ENCODE data around the gene FAM184B.

Gene FAM184B

DNA sequence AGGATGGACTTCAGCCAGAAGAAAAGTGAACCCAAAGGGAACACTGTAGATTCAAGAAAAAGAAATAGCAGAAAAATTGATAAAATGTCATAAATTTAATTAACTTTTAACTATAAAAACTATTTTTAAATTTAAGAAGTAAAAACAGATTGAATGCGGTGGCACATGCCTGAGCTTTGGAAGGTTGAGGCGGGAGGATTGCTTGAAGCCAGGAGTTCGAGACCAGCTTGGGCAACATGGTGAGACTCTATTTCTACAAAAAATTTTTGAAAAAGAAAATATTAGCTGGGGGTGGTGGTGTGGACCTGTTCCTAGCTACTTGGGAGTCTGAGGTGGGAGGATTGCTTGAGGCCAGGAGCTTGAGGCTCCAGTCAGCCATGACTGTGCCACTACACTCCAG, 3.0 kb downstream of the FAM184B start:
- DNase-seq, result no peak

GRCh38 chr4:17773135-17773698, 8.2 kb downstream of the FAM184B start:
- DNase-seq, result no peak

DNA sequence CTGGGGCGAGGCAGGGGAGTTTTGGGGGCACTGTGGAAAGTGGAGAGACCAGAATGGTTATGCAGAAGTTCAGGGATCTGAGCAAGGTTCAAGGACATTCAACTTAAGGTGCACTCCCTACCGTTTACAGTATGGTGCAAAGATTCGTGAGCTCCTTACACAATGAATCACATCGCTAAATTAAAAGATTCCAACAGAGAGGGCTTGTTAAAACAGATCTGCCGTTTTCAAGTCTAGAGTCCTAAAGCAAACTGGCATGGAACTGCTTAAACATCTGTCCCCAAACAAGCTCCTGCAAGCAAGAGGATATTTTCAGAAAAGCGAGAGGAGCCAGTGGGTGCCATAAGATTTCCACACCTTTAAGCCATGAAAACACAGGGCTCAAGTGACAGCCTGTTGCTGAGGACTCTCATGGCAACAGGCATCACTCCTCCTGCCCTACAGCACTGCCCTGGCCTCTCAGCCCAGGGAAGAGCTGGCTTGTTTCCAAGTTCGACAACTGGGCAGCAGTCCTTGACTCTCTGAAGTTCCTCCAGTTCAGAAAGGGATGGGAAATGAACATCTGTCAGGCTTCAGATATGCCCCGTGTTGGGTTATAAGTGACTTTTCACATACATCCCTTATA, 10.0 kb downstream of the FAM184B start:
- no peak for DNase-seq

DNA sequence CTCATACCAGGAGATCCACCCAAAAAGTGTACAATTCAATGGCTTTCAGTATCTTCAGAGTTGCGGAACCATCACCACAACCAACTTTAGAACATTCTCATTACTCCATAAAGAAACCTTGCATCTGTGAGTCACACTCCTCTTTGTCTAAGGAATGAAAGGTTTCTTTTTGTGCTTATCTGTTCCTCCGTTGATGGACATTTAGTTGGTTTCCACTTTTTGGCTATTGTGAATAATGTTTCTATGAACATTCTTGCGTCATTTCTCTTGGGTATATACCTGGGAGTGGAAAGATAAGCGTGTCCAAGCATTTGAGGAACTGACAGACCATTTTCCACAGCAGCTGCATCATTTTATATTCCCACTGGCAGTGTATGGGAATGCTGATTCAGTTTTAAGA, 10.6 kb downstream of the FAM184B start:
- no peak for DNase-seq

- DNase-seq, result no peak
These were observed 11.8 kb downstream of the FAM184B start for GRCh38 chr4:17769406-17770174.

GRCh38 chr4:17766826-17767458, 14.5 kb downstream of the FAM184B start:
- DNase-seq, result no peak

GRCh38 chr4:17765514-17766286, 15.7 kb downstream of the FAM184B start:
- DNase-seq, result no peak

GRCh38 chr4:17763931-17764330, 17.5 kb downstream of the FAM184B start:
- no peak for DNase-seq

- DNase-seq, result no peak
These were observed 18.0 kb downstream of the FAM184B start for GRCh38 chr4:17763416-17763815.

GRCh38 chr4:17762726-17763125, 18.7 kb downstream of the FAM184B start:
- no peak for DNase-seq

GRCh38 chr4:17761062-17761461, 20.4 kb downstream of the FAM184B start:
- no peak for DNase-seq

DNA sequence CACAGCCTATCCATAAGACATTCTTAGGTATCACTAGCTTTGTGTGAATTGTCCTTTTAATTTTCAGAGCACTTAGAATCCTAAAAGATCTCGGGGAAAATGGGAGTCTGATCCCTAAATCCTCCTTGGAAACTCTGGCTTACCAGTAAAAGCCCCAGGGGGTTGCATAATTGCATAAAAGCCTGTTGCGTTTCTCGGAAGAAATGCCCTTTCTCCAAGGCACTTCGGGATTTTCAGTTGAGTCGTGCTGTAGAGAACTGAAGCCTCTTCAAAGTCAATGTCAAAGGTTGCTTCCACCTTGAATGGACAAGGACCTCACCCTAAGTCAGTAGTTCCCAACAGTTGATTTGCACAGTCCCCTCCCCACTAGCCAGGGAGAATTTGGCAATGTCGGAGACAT, 20.8 kb downstream of the FAM184B start:
- DNase-seq, result no peak

DNA sequence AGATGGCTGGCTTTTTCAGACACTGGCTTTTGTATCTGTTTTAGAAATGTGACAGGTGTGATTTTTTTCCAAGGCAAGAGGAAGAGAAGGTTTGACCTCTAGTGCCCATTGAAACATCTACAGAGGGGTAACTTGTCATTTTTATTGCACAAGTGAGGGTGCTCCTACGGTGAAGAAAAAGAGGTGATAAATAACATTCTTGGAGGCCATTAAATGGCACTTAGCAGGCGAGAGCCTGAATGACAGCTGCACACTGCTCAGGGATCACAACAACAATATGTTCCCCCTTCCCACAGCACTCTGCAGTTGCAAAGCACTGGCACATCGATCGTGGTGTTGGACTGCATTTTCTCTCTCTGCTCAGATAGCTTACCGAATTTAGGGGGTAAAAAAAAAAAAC, 22.9 kb downstream of the FAM184B start:
- DNase-seq, result no peak

DNA sequence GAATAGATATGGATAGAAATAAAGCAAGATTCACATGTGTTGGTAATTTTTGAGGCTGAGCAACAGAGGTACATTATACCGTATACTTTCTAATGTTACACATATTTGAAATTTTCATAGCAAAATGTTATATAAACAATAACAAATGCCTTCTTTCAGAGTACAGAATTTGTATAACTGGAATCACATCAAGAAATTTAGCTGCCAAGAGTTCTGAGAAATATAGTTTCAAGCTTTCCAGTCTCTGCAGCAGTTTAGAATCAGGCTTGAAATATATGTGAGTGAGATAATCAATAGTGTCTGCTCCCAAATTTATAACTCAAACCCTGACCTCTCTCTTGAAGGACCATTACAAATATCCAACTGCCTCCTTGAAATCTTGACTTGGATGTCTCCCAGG, 23.8 kb downstream of the FAM184B start:
- no peak for DNase-seq

DNA sequence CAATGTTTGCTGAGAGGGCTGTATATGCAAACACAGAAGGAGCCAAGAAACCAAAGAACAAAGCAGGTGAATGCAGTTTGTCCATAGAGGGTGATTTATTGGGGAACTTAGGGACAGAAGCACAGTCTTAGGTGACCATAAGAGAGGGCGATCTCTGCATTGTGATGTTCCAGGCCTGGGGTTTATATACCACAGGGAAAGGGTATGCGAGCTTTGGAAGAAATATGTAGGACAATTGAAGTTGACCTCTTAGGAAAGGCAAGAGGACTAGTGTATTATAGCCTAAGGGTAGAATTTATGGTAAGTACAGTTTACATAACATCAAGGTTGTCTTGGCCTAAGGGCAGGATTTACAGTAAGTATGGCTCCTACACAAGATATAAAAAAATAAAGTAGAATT, 27.8 kb downstream of the FAM184B start:
- DNase-seq, result no peak

DNA sequence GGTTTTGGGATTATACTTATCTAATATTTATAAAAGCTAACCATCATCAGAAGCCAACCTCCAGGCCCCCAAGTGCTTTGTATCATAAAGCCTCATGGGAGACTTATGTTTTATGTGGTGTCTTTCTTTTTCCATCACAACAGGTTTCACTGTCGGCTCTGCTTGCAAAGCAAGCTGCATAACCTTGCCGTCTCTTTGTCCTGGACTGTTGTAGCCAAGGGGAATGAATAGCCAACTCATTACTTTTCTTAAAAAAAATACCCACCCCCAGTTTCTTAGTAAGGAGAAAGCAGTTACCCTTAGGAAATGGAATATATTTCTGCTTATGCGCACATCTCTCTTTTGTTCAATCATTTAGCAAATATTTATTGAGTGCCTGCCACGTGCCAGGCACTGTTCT, 40.7 kb downstream of the FAM184B start:
- no peak for DNase-seq

DNA sequence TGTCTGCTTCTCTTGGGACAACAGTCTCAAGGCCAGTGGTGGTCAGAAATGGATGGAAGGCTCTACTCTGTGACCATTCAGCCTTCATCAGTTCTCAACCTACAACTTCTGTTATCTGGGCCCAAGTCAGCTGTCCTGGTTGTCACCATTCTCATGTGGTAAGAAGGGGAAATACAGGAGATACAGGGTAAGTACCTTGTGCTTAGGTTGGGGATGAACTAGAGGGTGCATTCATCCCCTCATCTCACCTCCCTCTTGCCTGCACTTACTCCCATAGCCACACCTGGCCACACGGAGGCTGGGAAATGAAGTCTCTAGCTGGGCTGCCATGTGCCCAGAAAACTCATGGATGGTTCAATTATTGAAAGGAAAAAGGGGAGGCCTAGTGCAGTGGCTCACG, 44.9 kb downstream of the FAM184B start:
- no peak for DNase-seq

- no peak for DNase-seq
These were observed 54.5 kb downstream of the FAM184B start for GRCh38 chr4:17726911-17727310.

DNA sequence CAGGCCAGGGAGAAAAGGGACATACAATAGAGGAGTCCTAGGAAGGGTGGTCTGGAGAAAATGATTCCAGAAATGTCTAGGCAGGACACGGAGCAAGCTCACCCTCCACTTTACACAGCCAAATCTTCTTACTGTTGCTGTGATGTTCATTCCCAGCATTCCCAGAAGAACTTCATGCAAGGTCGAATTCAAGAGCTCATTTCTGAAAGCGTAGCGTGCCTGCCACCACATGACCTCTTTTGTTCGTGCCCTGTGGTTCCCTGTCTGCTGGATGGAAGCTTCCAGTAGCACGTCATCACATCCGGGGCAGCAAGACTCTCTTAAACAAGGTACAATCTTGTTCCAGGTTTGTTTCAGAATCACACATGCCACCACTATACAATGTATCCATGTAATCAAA, 57.8 kb downstream of the FAM184B start:
- DNase-seq, result no peak

DNA sequence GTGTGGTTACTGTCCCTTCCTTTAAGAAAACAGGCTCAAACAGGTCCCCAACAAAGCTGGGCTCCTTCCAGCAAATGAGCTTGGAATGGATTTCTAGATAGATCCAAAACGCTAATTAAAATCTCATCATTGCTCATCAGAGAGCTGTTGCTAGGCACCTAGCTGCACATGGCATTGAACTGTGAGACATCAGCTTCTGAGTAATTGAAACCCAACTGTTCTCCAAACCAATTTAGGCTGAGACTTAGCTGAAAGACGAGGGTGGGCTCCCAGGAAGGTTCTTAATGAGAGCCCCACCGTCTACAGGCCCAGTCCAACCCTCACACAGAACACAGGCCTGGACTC, 59.1 kb downstream of the FAM184B start:
- peak in 17 of 58 donors; percentile 14 to 70 (median 41) for DNase-seq

GRCh38 chr4:17721496-17722355, 59.7 kb downstream of the FAM184B start:
- peak in 18 of 58 donors; percentile 7 to 65 (median 26) for DNase-seq

All from anterior cingulate cortex (tissue), 58 donors.